Type B pancreatic cell (in vitro differentiated cells): ENCODE results near the gene FCHSD2. TPM values are rescaled to one million over a fixed set of nuclear protein-coding genes. Genes with fewer than 3 reads are reported as not detected.

Experiments used
- DNase-seq: peaks from one replicate; pipeline ENCODE4 v3.0.0; 2021; ENCODE audit warnings: mixed read lengths; ENCODE audit not compliant: unreplicated experiment; ENCODE audit errors: extremely low spot score
- H3K27ac Mint-ChIP-seq: 2 replicates; pipeline ENCODE4 v1.8.0; 2021; ENCODE audit warnings: mild to moderate bottlenecking, mixed read lengths
- H3K27me3 Mint-ChIP-seq: 2 replicates; pipeline ENCODE4 v1.8.0; 2021; ENCODE audit warnings: mixed read lengths
- H3K36me3 Mint-ChIP-seq: 2 replicates; pipeline ENCODE4 v1.8.0; 2021; ENCODE audit warnings: mixed read lengths
- H3K4me1 Mint-ChIP-seq: one replicate; pipeline ENCODE4 v1.8.0; 2021; ENCODE audit warnings: mixed read lengths; ENCODE audit not compliant: unreplicated experiment
- H3K4me3 Mint-ChIP-seq: 2 replicates; pipeline ENCODE4 v1.8.0; 2021; ENCODE audit warnings: mild to moderate bottlenecking, mixed read lengths
- H3K9me3 Mint-ChIP-seq: 2 replicates; pipeline ENCODE4 v1.8.0; 2021; ENCODE audit warnings: mixed read lengths
- total RNA-seq: library from RNA; stranded (reverse); gene quantifications from 2 replicates; pipeline ENCODE4 v1.2.1, GENCODE V29; 2021; ENCODE audit warnings: low replicate concordance
- TF ChIP-seq, protein P1 (sequence below): fragments of 200-600 bp; sonication (generic); conservative IDR thresholded peaks from 2 replicates; pipeline ENCODE4 v1.5.0; 2021; ENCODE audit warnings: antibody characterized with exemption, mild to moderate bottlenecking

Gene FCHSD2
- total RNA-seq, 1 donor from 2014 or later = 30.8 TPM

DNA sequence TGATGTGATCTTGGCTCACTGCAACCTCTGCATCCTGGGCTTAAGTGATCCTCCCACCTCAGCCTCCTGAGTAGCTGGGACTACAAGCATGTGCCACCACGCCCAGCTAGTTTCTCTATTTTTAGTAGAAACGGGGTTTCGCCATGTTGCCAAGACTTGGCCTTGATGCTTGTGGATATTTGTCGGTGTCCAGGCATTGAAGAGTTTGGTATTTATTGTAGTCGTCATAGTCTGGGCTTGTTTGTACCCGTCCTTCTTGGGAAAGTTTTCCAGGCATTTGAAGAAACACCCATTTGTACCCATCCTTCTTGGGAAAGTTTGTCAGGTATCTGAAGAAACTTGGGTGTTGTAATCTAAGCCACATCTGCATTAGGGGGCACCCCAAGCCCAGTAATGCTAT is 28.7 kb downstream of the FCHSD2 start:
- TF ChIP-seq, protein P1, sequence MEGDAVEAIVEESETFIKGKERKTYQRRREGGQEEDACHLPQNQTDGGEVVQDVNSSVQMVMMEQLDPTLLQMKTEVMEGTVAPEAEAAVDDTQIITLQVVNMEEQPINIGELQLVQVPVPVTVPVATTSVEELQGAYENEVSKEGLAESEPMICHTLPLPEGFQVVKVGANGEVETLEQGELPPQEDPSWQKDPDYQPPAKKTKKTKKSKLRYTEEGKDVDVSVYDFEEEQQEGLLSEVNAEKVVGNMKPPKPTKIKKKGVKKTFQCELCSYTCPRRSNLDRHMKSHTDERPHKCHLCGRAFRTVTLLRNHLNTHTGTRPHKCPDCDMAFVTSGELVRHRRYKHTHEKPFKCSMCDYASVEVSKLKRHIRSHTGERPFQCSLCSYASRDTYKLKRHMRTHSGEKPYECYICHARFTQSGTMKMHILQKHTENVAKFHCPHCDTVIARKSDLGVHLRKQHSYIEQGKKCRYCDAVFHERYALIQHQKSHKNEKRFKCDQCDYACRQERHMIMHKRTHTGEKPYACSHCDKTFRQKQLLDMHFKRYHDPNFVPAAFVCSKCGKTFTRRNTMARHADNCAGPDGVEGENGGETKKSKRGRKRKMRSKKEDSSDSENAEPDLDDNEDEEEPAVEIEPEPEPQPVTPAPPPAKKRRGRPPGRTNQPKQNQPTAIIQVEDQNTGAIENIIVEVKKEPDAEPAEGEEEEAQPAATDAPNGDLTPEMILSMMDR = no peak
- H3K4me1 Mint-ChIP-seq = no peaks in the 10 kb centered on the region
- H3K36me3 Mint-ChIP-seq = peaks cover 31% of the 10 kb centered on the region
- DNase-seq = no peak
- H3K9me3 Mint-ChIP-seq = peaks cover 6% of the 10 kb centered on the region
- H3K27ac Mint-ChIP-seq = no peak overlapping the region
- no peaks in the 10 kb centered on the region for H3K27me3 Mint-ChIP-seq
- H3K4me3 Mint-ChIP-seq = no peak overlapping the region

DNA sequence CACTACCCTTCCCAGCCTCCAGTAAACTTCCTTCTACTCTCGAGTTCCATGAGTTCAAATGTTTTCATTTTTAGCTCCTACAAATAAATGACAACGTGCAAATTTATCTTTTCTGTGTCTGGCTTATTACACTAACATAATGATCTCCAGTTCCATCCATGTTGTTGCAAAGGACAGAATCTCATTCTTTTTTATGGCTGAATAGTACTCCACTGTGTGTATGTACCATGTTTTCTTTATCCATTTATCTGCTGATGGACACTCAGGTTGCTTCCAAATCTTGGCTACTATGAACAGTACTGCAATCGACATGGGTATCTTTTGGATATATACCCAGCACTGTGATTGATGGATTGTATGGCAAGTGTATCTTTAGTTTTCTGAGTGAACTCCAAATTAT is 34.5 kb downstream of the FCHSD2 start:
- Mint-ChIP-seq H3K27me3 (no peaks in the 10 kb centered on the region), H3K9me3 (peaks cover 5% of the 10 kb centered on the region), H3K27ac (no peak overlapping the region), H3K36me3 (peaks cover 24% of the 10 kb centered on the region), H3K4me1 (no peaks in the 10 kb centered on the region), H3K4me3 (no peak overlapping the region)
- DNase-seq = no peak
- TF ChIP-seq, protein P1 = no peak

DNA sequence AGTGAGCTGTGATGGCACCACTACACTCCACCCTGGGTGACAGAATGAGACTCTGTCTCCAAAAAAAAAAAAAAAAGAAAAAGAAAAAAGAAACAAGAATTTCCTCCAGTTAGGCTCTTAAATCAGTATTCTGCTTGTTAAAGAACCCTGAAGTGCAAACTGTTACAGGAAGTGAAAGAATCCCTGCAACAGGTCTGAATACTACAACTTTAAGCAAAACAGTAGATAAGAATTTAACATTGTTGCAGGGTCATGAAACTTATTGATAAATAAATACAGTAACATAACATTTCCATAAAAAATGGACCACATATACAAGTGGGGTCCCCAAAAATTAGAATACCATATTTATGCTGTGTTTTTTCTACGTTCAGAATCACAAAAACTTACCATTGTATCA is 35.8 kb downstream of the FCHSD2 start:
- no peaks in the 10 kb centered on the region for H3K27me3 Mint-ChIP-seq
- no peak for DNase-seq
- H3K4me1 Mint-ChIP-seq = no peaks in the 10 kb centered on the region
- H3K36me3 Mint-ChIP-seq = peaks cover 17% of the 10 kb centered on the region
- peaks cover 5% of the 10 kb centered on the region for H3K9me3 Mint-ChIP-seq
- no peak overlapping the region for H3K27ac Mint-ChIP-seq
- no peak overlapping the region for H3K4me3 Mint-ChIP-seq
- TF ChIP-seq, protein P1 = no peak

DNA sequence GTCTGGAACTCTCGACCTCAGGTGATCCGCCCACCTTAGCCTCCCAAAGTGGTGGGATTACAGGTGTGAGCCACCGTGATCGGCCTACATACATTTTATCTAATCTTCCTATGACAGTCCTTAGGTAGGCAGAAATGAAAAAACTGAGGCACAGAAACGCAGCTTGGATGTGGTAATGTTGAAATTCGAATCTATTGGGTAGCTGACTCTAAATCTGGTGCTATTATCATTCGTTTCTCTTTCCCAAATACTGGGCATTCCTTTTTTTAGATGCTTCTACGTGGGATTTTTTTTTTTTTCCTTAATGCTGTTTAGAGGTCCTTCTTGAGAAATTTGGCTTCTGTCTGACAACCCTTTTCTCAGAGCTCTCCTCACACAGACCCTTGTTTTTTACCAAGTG is 41.5 kb downstream of the FCHSD2 start:
- no peak for DNase-seq
- TF ChIP-seq, protein P1 = no peak
- peaks cover 13% of the 10 kb centered on the region for H3K36me3 Mint-ChIP-seq
- H3K27ac Mint-ChIP-seq = no peak overlapping the region
- H3K9me3 Mint-ChIP-seq = peaks cover 5% of the 10 kb centered on the region
- H3K4me1 Mint-ChIP-seq = peaks cover 4% of the 10 kb centered on the region
- H3K4me3 Mint-ChIP-seq = no peak overlapping the region
- no peaks in the 10 kb centered on the region for H3K27me3 Mint-ChIP-seq

DNA sequence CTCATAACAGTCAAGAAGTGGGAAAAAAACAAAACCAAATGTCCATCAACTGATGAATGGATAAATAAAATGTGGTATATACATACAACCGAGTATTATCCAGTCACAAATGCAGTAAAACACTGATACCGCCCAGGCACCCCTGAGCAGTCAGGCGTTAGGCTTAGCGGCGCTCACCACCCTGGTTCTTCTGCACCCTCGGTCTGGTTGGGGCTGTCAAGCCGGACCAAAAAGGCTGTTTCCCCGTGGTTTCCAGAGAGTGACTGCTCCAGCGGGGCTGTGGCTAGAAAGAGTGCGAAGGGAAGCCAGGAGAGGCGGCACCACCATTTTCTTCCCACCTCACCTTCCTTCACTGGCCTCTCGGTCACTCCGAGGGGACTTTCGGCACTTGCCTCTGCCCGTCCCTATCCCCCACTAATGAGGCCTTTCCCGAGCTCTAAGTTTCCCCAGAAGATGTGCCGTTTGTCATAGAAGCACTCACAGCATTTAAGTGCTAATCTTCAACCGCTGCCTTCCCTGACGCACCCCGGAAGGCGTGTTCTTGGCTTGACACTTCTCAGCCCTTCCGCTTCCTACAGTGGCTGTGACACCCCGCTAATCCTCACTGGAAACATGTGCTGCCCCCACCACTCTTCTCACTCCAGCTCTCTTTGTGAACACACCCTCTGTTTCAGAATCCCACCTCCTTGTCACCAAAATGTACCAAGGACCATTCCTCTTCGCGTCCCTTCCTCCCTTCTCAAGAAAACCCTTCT is 42.4 kb downstream of the FCHSD2 start:
- H3K27ac Mint-ChIP-seq = no peak overlapping the region
- no peaks in the 10 kb centered on the region for H3K27me3 Mint-ChIP-seq
- TF ChIP-seq, protein P1 = no peak
- peaks cover 8% of the 10 kb centered on the region for H3K4me1 Mint-ChIP-seq
- peaks cover 13% of the 10 kb centered on the region for H3K36me3 Mint-ChIP-seq
- peaks cover 5% of the 10 kb centered on the region for H3K9me3 Mint-ChIP-seq
- no peak for DNase-seq
- H3K4me3 Mint-ChIP-seq = no peak overlapping the region
